ENCODE measurements around the gene NEIL3.
A peak's percentile ranks its signal among the peaks of the same experiment; 100 is the strongest.
"Not testable (repeated sequence)": the region's sequence is repeated elsewhere in the genome, so short reads cannot be mapped to it uniquely, and the experiment has no call there.

Gene NEIL3

DNA sequence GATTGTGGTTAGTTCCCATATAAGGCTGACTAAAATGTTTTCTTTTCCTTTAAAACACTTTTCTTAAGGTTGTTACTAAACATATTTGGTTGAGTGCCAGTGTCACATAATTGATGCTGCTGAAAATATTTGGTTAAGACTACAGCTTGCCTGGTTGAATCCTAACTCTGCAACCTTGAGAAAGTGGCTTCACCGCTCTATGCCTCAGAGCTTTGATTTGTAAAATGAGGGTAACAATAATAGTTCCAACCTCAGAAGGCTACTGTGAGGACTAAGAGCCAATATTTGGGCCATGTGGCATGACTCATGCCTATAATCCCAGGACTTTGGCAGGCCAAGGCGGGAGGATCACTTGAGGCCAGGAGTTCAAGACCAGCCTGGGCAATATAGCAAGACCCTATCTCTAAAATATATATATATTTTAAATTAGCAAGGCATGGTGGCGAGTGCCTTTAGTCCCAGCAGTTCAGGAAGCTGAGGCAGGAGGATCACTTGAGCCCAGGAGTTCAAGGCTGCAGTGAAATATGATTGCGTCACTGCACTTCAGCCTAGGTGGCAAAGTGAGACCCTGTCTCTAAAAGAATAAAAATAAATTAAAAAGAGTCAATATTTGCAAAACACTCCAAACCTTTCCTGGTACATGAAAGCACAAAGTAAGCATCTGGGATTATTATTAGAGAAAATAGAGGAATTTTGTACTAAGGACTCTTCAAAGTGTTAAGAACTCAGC lies 7.1 kb upstream of the NEIL3 start:
- no peaks in the 10 kb centered on the region for H3K79me2 ChIP-seq (ENCODE audit: control insufficient read depth, insufficient read depth, low read length, unreplicated experiment)
- no peak overlapping the region for H2AFZ ChIP-seq (ENCODE audit: low read length, unreplicated experiment)
- no peak overlapping the region for H3K4me3 ChIP-seq (ENCODE audit: low read depth, low read length)
- no peaks in the 10 kb centered on the region for H3K36me3 ChIP-seq (ENCODE audit: insufficient read depth, low read length)
- H3K4me1 ChIP-seq (ENCODE audit: control insufficient read depth, insufficient read depth, low read length, unreplicated experiment), result no peaks in the 10 kb centered on the region
- no peaks in the 10 kb centered on the region for H3K27me3 ChIP-seq (ENCODE audit: insufficient read depth, low read length)
- H3K27ac ChIP-seq (ENCODE audit: low read depth, low read length), result no peak overlapping the region

DNA sequence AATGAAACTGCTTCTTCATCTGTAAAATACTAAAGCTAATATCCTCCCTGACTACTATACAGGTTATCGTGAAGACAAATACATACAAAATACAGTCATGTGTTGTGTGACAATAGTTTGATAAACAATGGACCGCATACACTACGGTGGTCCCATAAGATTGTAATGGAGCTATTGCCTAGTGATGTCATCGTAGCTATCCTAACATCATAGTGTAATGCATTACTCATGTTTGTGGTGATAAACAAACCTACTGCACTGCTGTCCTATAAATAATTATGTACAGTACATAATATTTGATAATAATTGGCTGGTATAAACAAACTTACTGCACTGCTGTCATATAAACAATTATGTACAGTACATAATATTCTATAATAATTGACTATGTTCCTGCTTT lies 5.6 kb upstream of the NEIL3 start:
- Histone ChIP-seq H3K4me3 (ENCODE audit: low read depth, low read length) (no peak overlapping the region), H3K27me3 (ENCODE audit: insufficient read depth, low read length) (no peaks in the 10 kb centered on the region), H3K36me3 (ENCODE audit: insufficient read depth, low read length) (no peaks in the 10 kb centered on the region), H3K4me1 (ENCODE audit: control insufficient read depth, insufficient read depth, low read length, unreplicated experiment) (peaks cover 15% of the 10 kb centered on the region), H3K79me2 (ENCODE audit: control insufficient read depth, insufficient read depth, low read length, unreplicated experiment) (no peaks in the 10 kb centered on the region), H2AFZ (ENCODE audit: low read length, unreplicated experiment) (no peak overlapping the region), H3K27ac (ENCODE audit: low read depth, low read length) (no peak overlapping the region)

DNA sequence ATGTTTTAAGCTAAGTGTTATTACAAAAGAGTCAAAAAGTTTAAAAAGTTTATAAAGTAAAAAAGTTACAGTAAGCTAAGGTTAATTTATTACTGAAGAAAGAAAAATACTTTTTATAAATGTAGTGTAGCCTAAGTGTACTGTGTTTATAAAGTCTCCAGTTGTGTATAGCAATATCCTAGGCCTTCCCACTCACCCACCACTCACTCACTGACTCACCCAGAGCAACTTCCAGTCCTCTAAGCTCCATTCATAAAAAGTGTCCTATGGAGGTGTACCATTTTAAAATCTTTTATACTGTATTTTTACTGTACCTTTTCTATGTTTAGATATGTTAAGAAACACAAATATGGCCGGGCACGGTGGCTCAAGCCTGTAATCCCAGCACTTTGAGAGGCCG lies 4.8 kb upstream of the NEIL3 start:
- H3K27me3 ChIP-seq (ENCODE audit: insufficient read depth, low read length); H3K36me3 ChIP-seq (ENCODE audit: insufficient read depth, low read length); H2AFZ ChIP-seq (ENCODE audit: low read length, unreplicated experiment); H3K4me3 ChIP-seq (ENCODE audit: low read depth, low read length); H3K79me2 ChIP-seq (ENCODE audit: control insufficient read depth, insufficient read depth, low read length, unreplicated experiment); H3K27ac ChIP-seq (ENCODE audit: low read depth, low read length): not testable (repeated sequence)
- H3K4me1 ChIP-seq (ENCODE audit: control insufficient read depth, insufficient read depth, low read length, unreplicated experiment), result peaks cover 20% of the 10 kb centered on the region

DNA sequence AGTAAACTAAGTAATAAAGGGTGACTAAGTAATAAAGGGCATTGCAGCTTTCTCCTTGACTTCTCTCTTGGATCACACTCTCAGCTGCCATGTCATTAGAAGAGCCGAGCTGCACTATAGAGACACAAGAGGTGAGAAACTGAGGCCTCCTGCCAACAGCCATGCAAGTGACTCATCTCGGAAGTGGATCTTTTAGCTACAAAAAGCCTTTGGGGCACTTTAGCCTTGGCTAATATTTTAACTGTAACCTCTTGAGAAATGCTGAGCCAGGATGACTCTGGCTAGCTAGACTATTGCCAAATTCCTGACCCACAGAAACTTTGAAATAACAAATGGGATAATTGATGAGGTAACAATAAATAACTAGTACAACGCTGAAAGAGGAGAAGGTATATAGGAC lies 1.5 kb upstream of the NEIL3 start:
- H3K4me1 ChIP-seq (ENCODE audit: control insufficient read depth, insufficient read depth, low read length, unreplicated experiment), result peaks cover 36% of the 10 kb centered on the region
- peak overlapping the region; percentile 35 for H3K27ac ChIP-seq (ENCODE audit: low read depth, low read length)
- no peaks in the 10 kb centered on the region for H3K27me3 ChIP-seq (ENCODE audit: insufficient read depth, low read length)
- H3K36me3 ChIP-seq (ENCODE audit: insufficient read depth, low read length), result no peaks in the 10 kb centered on the region
- H3K4me3 ChIP-seq (ENCODE audit: low read depth, low read length), result no peak overlapping the region
- peaks cover 25% of the 10 kb centered on the region for H3K79me2 ChIP-seq (ENCODE audit: control insufficient read depth, insufficient read depth, low read length, unreplicated experiment)
- H2AFZ ChIP-seq (ENCODE audit: low read length, unreplicated experiment), result peak overlapping the region; percentile 3

DNA sequence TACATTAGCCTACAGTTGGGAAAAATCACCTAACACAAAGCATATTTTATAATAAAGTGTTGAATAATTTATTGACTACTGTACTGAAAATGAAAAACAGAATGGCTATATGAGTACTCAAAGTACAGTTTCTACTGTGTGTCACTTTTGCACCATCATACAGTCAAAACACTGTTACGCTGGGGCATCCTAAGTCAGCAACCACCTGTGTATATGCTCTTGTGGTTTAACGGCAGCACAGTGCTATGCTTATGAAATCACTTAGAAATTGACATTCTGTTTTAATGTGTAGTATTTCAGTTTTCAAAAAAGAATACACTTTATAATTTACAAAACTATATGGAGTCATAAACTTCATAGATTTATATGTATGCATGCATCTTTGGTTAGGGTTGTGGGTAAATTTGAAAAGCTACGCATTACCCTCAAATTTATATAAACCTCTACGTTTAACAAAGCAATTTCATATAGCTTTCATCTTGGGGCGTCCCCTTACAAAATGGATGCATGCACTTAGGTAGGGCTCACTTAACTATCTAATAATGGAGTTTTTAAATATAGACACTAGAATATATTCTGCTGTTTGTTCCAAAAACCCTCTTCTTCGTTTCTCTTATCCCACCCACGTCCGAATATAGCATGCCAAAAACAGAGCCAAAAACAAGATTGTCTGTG lies 690 bp upstream of the NEIL3 start:
- H3K4me1 ChIP-seq (ENCODE audit: control insufficient read depth, insufficient read depth, low read length, unreplicated experiment), result peaks cover 42% of the 10 kb centered on the region
- peak overlapping the region; percentile 88 for H3K4me3 ChIP-seq (ENCODE audit: low read depth, low read length)
- H3K79me2 ChIP-seq (ENCODE audit: control insufficient read depth, insufficient read depth, low read length, unreplicated experiment), result peaks cover 34% of the 10 kb centered on the region
- no peaks in the 10 kb centered on the region for H3K36me3 ChIP-seq (ENCODE audit: insufficient read depth, low read length)
- peak overlapping the region; percentile 35; the same call in 1 of the 2 replicates for H3K27ac ChIP-seq (ENCODE audit: low read depth, low read length)
- peak overlapping the region; percentile 79 for H2AFZ ChIP-seq (ENCODE audit: low read length, unreplicated experiment)
- H3K27me3 ChIP-seq (ENCODE audit: insufficient read depth, low read length), result no peaks in the 10 kb centered on the region

DNA sequence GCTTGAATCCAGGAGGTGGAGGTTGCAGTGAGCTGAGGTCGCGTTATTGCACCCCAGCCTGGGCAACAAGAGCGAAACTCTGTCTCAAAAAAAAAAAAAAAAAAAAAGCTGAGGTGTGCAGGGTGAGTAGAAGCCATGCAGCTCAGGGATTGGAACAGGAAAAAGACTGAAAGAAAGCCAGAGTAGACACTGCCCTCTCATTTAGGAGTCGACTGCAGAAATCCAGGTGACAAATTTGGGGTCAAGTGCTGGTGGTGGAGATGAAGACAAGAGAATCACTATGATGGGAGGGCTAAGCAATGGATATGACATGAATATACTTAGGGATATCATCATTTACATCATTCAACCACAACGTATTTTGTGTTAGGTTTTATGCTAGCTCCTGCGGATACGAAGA lies 1.9 kb downstream of the NEIL3 start:
- Histone ChIP-seq H3K27me3 (ENCODE audit: insufficient read depth, low read length) (no peaks in the 10 kb centered on the region), H3K27ac (ENCODE audit: low read depth, low read length) (no peak overlapping the region), H3K4me1 (ENCODE audit: control insufficient read depth, insufficient read depth, low read length, unreplicated experiment) (peaks cover 43% of the 10 kb centered on the region), H3K79me2 (ENCODE audit: control insufficient read depth, insufficient read depth, low read length, unreplicated experiment) (peaks cover 57% of the 10 kb centered on the region), H3K4me3 (ENCODE audit: low read depth, low read length) (peak overlapping the region; percentile 27), H3K36me3 (ENCODE audit: insufficient read depth, low read length) (no peaks in the 10 kb centered on the region), H2AFZ (ENCODE audit: low read length, unreplicated experiment) (no peak overlapping the region)

DNA sequence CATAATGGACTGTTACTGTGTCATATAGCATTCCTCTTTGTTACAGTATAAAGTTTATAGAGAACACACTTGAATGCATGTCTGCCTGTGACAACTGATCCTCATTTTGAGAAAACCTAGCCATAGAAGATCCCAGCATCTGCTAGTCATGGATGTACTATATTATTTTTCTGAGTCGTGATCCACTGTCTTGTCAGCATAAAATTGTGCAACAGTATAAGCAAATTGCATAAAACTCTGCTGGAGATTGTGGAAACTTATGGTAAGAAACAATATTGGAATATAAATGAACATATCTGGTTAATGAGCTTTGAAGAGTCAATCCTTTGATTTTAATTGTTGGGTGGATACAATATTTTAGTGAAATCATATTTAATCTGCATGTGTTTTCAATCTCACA lies 3.6 kb downstream of the NEIL3 start:
- peaks cover 41% of the 10 kb centered on the region for H3K4me1 ChIP-seq (ENCODE audit: control insufficient read depth, insufficient read depth, low read length, unreplicated experiment)
- no peaks in the 10 kb centered on the region for H3K27me3 ChIP-seq (ENCODE audit: insufficient read depth, low read length)
- H3K27ac ChIP-seq (ENCODE audit: low read depth, low read length), result no peak overlapping the region
- H2AFZ ChIP-seq (ENCODE audit: low read length, unreplicated experiment), result peak overlapping the region; percentile 8
- no peaks in the 10 kb centered on the region for H3K36me3 ChIP-seq (ENCODE audit: insufficient read depth, low read length)
- peak overlapping the region; percentile 22; the same call in 1 of the 2 replicates for H3K4me3 ChIP-seq (ENCODE audit: low read depth, low read length)
- peaks cover 68% of the 10 kb centered on the region for H3K79me2 ChIP-seq (ENCODE audit: control insufficient read depth, insufficient read depth, low read length, unreplicated experiment)

DNA sequence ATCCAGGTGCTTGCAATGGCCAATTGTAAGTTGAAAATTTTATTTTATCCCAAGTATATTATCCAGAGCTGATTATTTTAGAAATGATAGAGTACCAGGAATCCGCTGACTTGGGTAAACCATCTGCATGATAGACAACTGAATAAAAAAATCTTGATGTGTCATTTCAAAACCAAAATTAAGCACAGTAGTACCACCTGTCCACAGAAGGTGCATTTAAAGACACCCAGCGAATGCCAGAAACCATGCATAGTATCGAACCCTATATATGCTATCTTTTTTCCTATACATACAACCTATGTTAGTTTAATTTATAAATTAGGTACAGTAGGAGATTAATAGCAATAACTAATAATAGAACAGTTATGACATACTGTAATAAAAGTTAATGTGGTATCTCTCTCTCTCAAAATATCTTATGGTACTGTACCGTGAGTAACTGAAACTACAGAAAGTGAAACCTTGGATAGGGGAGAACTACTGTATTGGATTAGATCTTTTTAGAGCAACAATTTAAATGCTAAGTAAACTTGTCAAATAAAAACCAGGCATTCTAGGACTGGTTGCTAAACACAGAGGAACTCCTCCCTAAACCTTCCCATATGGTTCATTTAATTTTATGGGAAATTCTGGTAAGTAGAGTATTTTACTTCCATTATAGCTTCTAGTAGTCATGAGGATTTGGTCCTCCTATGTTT lies 6.2 kb downstream of the NEIL3 start:
- Histone ChIP-seq H3K27ac (ENCODE audit: low read depth, low read length) (no peak overlapping the region), H2AFZ (ENCODE audit: low read length, unreplicated experiment) (peak overlapping the region; percentile 70), H3K79me2 (ENCODE audit: control insufficient read depth, insufficient read depth, low read length, unreplicated experiment) (peaks cover 67% of the 10 kb centered on the region), H3K36me3 (ENCODE audit: insufficient read depth, low read length) (no peaks in the 10 kb centered on the region), H3K4me1 (ENCODE audit: control insufficient read depth, insufficient read depth, low read length, unreplicated experiment) (peaks cover 28% of the 10 kb centered on the region), H3K27me3 (ENCODE audit: insufficient read depth, low read length) (no peaks in the 10 kb centered on the region), H3K4me3 (ENCODE audit: low read depth, low read length) (peak overlapping the region; percentile 69)

DNA sequence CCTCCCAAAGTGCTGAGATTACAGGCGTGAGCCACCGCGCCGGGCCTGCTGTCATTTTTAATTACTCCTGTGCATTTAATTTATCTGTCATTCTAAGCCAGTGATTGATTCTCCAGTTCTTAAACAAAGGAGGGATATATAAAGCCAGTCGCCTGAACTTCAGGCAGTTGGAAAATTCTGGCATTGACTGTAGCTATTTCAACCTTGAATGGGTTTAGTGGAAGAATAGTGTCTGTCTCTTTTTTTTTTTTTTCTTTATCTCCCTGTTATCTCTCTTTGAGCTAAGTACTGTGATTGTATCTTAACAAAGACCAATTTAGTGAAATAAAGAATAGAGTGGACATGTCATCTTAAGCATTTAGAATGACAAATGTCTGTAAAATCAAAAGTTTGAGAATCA lies 11.0 kb downstream of the NEIL3 start:
- H3K27me3 ChIP-seq (ENCODE audit: insufficient read depth, low read length), result no peaks in the 10 kb centered on the region
- H3K79me2 ChIP-seq (ENCODE audit: control insufficient read depth, insufficient read depth, low read length, unreplicated experiment), result peaks cover 44% of the 10 kb centered on the region
- H3K36me3 ChIP-seq (ENCODE audit: insufficient read depth, low read length), result 0 out of 2 replicates have a peak, but pooled peaks cover 5% of the 10 kb centered on the region
- no peak overlapping the region for H3K4me3 ChIP-seq (ENCODE audit: low read depth, low read length)
- no peak overlapping the region for H3K27ac ChIP-seq (ENCODE audit: low read depth, low read length)
- no peak overlapping the region for H2AFZ ChIP-seq (ENCODE audit: low read length, unreplicated experiment)
- peaks cover 10% of the 10 kb centered on the region for H3K4me1 ChIP-seq (ENCODE audit: control insufficient read depth, insufficient read depth, low read length, unreplicated experiment)

- H3K27me3 ChIP-seq (ENCODE audit: insufficient read depth, low read length), result no peaks in the 10 kb centered on the region
- H3K79me2 ChIP-seq (ENCODE audit: control insufficient read depth, insufficient read depth, low read length, unreplicated experiment), result peaks cover 38% of the 10 kb centered on the region
- peaks cover 9% of the 10 kb centered on the region for H3K4me1 ChIP-seq (ENCODE audit: control insufficient read depth, insufficient read depth, low read length, unreplicated experiment)
- no peak overlapping the region for H2AFZ ChIP-seq (ENCODE audit: low read length, unreplicated experiment)
- H3K4me3 ChIP-seq (ENCODE audit: low read depth, low read length), result no peak overlapping the region
- no peak overlapping the region for H3K27ac ChIP-seq (ENCODE audit: low read depth, low read length)
- 0 out of 2 replicates have a peak, but pooled peaks cover 5% of the 10 kb centered on the region for H3K36me3 ChIP-seq (ENCODE audit: insufficient read depth, low read length)
Observed at GRCh38 chr4:177321647-177322046, 12.0 kb downstream of the NEIL3 start.

All from ACC112 (cell line).